ENCODE results near the gene DNAH1. TPM values are rescaled to one million over a fixed set of nuclear protein-coding genes. Genes with fewer than 3 reads are reported as not detected.

The DNAH1 gene
- total and polyA plus RNA-seq, 2 of the 13 experiments (the other 11 are each of a cell fraction or from before 2014, with no cell fraction given) = 0.64 to 3.5 TPM

DNA sequence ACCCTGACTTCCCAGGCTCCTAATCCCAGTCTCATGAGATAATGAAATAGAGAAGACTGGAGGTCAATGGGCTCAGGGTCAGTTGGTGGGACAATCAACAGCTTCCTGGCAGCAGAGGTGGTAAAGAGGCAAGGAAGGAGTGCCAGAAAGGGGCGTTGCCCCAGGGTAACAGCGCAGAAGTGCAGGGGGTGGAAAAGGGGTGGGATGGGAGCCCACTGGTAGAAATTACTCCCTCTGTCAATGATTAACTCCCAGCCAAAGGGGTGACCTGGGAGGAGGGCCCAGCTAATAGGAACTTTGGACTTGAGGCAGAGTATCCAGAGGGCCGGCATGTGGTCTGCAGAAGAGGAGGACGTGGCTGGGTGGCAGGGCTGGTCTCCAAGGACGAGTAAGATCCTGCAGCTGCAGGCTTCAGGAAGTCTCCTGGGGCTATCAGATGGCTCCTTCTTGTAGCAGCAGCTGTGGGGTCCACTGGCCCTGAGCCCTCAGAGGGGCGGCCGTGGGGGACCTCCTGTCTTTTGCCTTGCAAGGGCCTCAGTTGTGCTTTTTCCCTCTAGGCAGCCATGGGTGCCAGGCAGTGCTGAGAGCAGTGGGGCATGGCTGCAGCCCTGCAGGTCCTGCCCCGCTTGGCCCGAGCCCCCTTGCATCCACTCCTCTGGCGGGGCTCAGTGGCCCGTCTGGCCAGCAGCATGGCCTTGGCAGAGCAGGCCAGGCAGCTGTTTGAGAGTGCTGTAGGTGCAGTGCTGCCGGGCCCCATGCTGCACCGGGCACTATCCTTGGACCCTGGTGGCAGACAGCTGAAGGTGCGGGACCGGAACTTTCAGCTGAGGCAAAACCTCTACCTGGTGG is 26.1 kb upstream of the DNAH1 start (continued):
- TF ChIP-seq, protein P1, sequence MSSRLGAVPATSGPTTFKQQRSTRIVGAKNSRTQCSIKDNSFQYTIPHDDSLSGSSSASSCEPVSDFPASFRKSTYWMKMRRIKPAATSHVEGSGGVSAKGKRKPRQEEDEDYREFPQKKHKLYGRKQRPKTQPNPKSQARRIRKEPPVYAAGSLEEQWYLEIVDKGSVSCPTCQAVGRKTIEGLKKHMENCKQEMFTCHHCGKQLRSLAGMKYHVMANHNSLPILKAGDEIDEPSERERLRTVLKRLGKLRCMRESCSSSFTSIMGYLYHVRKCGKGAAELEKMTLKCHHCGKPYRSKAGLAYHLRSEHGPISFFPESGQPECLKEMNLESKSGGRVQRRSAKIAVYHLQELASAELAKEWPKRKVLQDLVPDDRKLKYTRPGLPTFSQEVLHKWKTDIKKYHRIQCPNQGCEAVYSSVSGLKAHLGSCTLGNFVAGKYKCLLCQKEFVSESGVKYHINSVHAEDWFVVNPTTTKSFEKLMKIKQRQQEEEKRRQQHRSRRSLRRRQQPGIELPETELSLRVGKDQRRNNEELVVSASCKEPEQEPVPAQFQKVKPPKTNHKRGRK (CRISPR knock-in tag; IDR thresholded peaks at IDR 0.05) = no peak
- TF ChIP-seq KAT7 (CRISPR knock-in tag; IDR thresholded peaks at IDR 0.05; ENCODE audit: borderline replicate concordance) = no peak
- no peak for TF ChIP-seq FOXJ3 (CRISPR knock-in tag; IDR thresholded peaks at IDR 0.05; ENCODE audit: borderline replicate concordance)
- TF ChIP-seq ZNF687 (CRISPR knock-in tag; IDR thresholded peaks at IDR 0.05) = peak; percentile 87
- TF ChIP-seq, protein P2, sequence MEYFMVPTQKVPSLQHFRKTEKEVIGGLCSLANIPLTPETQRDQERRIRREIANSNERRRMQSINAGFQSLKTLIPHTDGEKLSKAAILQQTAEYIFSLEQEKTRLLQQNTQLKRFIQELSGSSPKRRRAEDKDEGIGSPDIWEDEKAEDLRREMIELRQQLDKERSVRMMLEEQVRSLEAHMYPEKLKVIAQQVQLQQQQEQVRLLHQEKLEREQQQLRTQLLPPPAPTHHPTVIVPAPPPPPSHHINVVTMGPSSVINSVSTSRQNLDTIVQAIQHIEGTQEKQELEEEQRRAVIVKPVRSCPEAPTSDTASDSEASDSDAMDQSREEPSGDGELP (IDR thresholded peaks at IDR 0.05; ENCODE audit: borderline replicate concordance, low read depth) = peak; percentile 50; the same call in 1 of the 2 replicates
- TF ChIP-seq TCF7L2 (IDR thresholded peaks at IDR 0.05; ENCODE audit: low read depth, low read length) = no peak
- TF ChIP-seq ZNF317 (CRISPR knock-in tag; IDR thresholded peaks at IDR 0.05) = no peak
- peak; percentile 93; the same call in 1 of the 2 replicates for TF ChIP-seq STAT6 (CRISPR knock-in tag; IDR thresholded peaks at IDR 0.05; ENCODE audit: borderline replicate concordance)
- TF ChIP-seq, protein P3, sequence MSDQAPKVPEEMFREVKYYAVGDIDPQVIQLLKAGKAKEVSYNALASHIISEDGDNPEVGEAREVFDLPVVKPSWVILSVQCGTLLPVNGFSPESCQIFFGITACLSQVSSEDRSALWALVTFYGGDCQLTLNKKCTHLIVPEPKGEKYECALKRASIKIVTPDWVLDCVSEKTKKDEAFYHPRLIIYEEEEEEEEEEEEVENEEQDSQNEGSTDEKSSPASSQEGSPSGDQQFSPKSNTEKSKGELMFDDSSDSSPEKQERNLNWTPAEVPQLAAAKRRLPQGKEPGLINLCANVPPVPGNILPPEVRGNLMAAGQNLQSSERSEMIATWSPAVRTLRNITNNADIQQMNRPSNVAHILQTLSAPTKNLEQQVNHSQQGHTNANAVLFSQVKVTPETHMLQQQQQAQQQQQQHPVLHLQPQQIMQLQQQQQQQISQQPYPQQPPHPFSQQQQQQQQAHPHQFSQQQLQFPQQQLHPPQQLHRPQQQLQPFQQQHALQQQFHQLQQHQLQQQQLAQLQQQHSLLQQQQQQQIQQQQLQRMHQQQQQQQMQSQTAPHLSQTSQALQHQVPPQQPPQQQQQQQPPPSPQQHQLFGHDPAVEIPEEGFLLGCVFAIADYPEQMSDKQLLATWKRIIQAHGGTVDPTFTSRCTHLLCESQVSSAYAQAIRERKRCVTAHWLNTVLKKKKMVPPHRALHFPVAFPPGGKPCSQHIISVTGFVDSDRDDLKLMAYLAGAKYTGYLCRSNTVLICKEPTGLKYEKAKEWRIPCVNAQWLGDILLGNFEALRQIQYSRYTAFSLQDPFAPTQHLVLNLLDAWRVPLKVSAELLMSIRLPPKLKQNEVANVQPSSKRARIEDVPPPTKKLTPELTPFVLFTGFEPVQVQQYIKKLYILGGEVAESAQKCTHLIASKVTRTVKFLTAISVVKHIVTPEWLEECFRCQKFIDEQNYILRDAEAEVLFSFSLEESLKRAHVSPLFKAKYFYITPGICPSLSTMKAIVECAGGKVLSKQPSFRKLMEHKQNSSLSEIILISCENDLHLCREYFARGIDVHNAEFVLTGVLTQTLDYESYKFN (CRISPR knock-in tag; conservative IDR thresholded peaks at IDR 0.05) = peak; percentile 96
- no peak for TF ChIP-seq HIVEP1 (CRISPR knock-in tag; IDR thresholded peaks at IDR 0.05)
- peak; percentile 30; the same call in 1 of the 2 replicates for TF ChIP-seq ZNF615 (CRISPR knock-in tag; IDR thresholded peaks at IDR 0.05; ENCODE audit: borderline replicate concordance)
- TF ChIP-seq NR2F1 (CRISPR knock-in tag; IDR thresholded peaks at IDR 0.05) = peak; percentile 6 to 24; a peak in 1 of 4 replicates
- TF ChIP-seq MYNN (CRISPR knock-in tag; IDR thresholded peaks at IDR 0.05; ENCODE audit: low read depth) = no peak
- TF ChIP-seq SPEN (CRISPR knock-in tag; IDR thresholded peaks at IDR 0.05; ENCODE audit: low read depth) = peak; percentile 56; the same call in 1 of the 2 replicates
